IPS-18a (cell line): ENCODE data around the gene LTB4R2.
A peak's percentile ranks its signal among the peaks of the same experiment; 100 is the strongest.

ENCODE experiments used
- H3K27ac ChIP-seq: one replicate; pipeline ENCODE4 v1.5.1; 2013; ENCODE audit warnings: low read length
- H3K27me3 ChIP-seq: one replicate; pipeline ENCODE4 v1.6.1; 2013; ENCODE audit warnings: mild to moderate bottlenecking, low read length; ENCODE audit not compliant: control insufficient read depth, insufficient read depth
- H3K36me3 ChIP-seq: one replicate; pipeline ENCODE4 v1.6.1; 2013; ENCODE audit warnings: low read depth, low read length; ENCODE audit not compliant: control insufficient read depth
- H3K4me1 ChIP-seq: one replicate; pipeline ENCODE4 v1.6.1; 2013; ENCODE audit warnings: low read depth, low read length; ENCODE audit not compliant: control insufficient read depth
- H3K4me3 ChIP-seq: one replicate; pipeline ENCODE4 v1.5.1; 2013; ENCODE audit warnings: low read length
- H3K9ac ChIP-seq: one replicate; pipeline ENCODE4 v1.6.1; 2013; ENCODE audit warnings: mild to moderate bottlenecking, low read length, moderate library complexity
- H3K9me3 ChIP-seq: one replicate; pipeline ENCODE4 v1.6.1; 2013; ENCODE audit warnings: low read depth, low read length; ENCODE audit not compliant: control insufficient read depth

The LTB4R2 gene

GRCh38 chr14:24329736-24330135 lies 19.8 kb downstream of the LTB4R2 start:
- Histone ChIP-seq H3K27ac (no peak overlapping the region), H3K4me1 (peaks cover 3% of the 10 kb centered on the region), H3K36me3 (no peaks in the 10 kb centered on the region), H3K4me3 (no peak overlapping the region), H3K9ac (no peak overlapping the region), H3K9me3 (no peaks in the 10 kb centered on the region), H3K27me3 (peaks cover 59% of the 10 kb centered on the region)

DNA sequence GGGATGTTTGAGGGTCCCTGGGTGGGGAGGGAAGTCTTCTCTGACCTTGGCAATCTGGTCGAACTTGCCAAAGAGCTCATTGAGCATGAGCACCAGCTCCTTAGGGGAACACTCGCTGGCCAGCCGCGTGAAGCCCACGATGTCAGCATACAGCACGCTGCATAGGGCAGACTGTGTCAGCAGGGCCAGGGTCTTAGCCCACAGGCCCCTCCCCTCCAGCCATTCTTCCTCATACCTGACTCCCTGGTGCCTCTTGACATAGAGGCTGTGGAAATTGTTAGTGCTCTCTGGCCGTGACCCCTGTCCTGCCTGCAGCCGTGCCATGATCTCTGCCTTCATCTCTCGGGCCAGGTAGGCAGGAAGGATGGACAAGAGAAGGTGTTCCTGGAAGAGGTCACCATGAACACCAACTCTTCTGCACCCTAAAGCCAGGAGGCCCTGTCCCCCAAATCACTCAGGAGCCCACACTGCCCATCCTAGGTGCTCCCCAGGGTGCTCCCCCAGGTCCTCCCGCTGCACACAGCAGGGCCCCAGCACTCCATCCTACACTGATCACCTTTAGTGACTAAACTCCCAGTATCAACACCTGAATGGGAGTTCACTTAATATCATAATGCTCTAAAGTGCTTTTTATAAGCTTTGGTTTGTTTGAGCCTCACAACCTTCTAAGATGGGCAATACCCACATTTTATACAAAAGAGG lies 21.2 kb downstream of the LTB4R2 start:
- Histone ChIP-seq H3K4me3 (no peak overlapping the region), H3K27me3 (peaks cover 73% of the 10 kb centered on the region), H3K27ac (no peak overlapping the region), H3K36me3 (no peaks in the 10 kb centered on the region), H3K4me1 (peaks cover 3% of the 10 kb centered on the region), H3K9ac (no peak overlapping the region), H3K9me3 (no peaks in the 10 kb centered on the region)

- Histone ChIP-seq H3K27me3 (peaks cover 80% of the 10 kb centered on the region), H3K4me3 (peak overlapping the region; percentile 48), H3K9me3 (no peaks in the 10 kb centered on the region)
Observed at GRCh38 chr14:24331731-24332267, 21.9 kb downstream of the LTB4R2 start.

GRCh38 chr14:24332268-24332993 lies 22.5 kb downstream of the LTB4R2 start:
- Histone ChIP-seq H3K4me3 (peak overlapping the region; percentile 48), H3K36me3 (no peaks in the 10 kb centered on the region), H3K27ac (no peak overlapping the region), H3K4me1 (peaks cover 3% of the 10 kb centered on the region), H3K9me3 (no peaks in the 10 kb centered on the region), H3K9ac (no peak overlapping the region), H3K27me3 (peaks cover 86% of the 10 kb centered on the region)

More at GRCh38 chr14:24331731-24332267, 21.9 kb downstream of the LTB4R2 start:
- Histone ChIP-seq H3K9ac (no peak overlapping the region), H3K27ac (no peak overlapping the region), H3K36me3 (no peaks in the 10 kb centered on the region), H3K4me1 (peaks cover 3% of the 10 kb centered on the region)

- peak within 1 kb of the TSS; percentile 64 for H3K4me3 ChIP-seq
- H3K9me3 ChIP-seq, result no peaks in the 10 kb centered on the region
- H3K4me1 ChIP-seq, result peaks cover 3% of the 10 kb centered on the region
- H3K27me3 ChIP-seq, result peaks cover 100% of the 10 kb centered on the region
- H3K27ac ChIP-seq, result no peak within 1 kb of the TSS
- H3K36me3 ChIP-seq, result no peaks in the 10 kb centered on the region
- H3K9ac ChIP-seq, result no peak within 1 kb of the TSS
Observed at GRCh38 chr14:24334431-24335291, 24.7 kb downstream of the LTB4R2 start, which contains the start of gene ADCY4. TSS of gene ADCY4 (minus strand) at chr14:24335071. CDS start at chr14:24334652, 419 bp downstream.

- H3K27me3 ChIP-seq, result peaks cover 100% of the 10 kb centered on the region
- no peak overlapping the region for H3K9ac ChIP-seq
- H3K4me1 ChIP-seq, result peaks cover 3% of the 10 kb centered on the region
- no peak overlapping the region for H3K27ac ChIP-seq
- H3K36me3 ChIP-seq, result no peaks in the 10 kb centered on the region
- H3K4me3 ChIP-seq, result peak overlapping the region; percentile 64
- H3K9me3 ChIP-seq, result no peaks in the 10 kb centered on the region
Observed at GRCh38 chr14:24335461-24336171, 25.7 kb downstream of the LTB4R2 start.

GRCh38 chr14:24337144-24337823 lies 27.3 kb downstream of the LTB4R2 start:
- Histone ChIP-seq H3K9ac (no peak overlapping the region), H3K4me3 (no peak overlapping the region), H3K36me3 (no peaks in the 10 kb centered on the region), H3K4me1 (peaks cover 3% of the 10 kb centered on the region), H3K27ac (no peak overlapping the region), H3K9me3 (no peaks in the 10 kb centered on the region), H3K27me3 (peaks cover 98% of the 10 kb centered on the region)

DNA sequence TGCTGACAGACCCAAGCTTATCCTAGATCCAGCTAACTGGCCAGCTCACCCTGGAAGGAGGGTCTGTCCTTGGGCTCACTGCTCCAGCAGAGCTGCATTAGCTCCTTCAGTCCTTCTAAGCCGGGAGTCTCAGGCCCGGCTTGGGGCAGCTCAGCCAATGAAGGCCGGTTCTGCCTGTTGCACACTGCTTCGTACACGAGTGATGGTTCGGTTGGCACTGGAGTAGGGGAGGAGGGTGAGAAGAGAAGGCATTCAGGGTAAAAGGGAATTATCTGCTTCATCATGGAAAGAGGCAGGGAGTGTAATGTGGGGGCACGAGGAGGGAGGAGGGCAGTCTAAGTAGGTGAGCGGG lies 27.9 kb downstream of the LTB4R2 start:
- H3K9ac ChIP-seq, result no peak overlapping the region
- H3K36me3 ChIP-seq, result no peaks in the 10 kb centered on the region
- H3K27me3 ChIP-seq, result peaks cover 97% of the 10 kb centered on the region
- H3K9me3 ChIP-seq, result no peaks in the 10 kb centered on the region
- H3K4me3 ChIP-seq, result no peak overlapping the region
- H3K27ac ChIP-seq, result no peak overlapping the region
- H3K4me1 ChIP-seq, result peaks cover 3% of the 10 kb centered on the region

- H3K36me3 ChIP-seq, result no peaks in the 10 kb centered on the region
- H3K9me3 ChIP-seq, result no peaks in the 10 kb centered on the region
- no peak overlapping the region for H3K9ac ChIP-seq
- H3K4me3 ChIP-seq, result peak overlapping the region; percentile 70
- H3K4me1 ChIP-seq, result peaks cover 2% of the 10 kb centered on the region
- peaks cover 93% of the 10 kb centered on the region for H3K27me3 ChIP-seq
- H3K27ac ChIP-seq, result no peak overlapping the region
Observed at GRCh38 chr14:24338843-24339242, 28.9 kb downstream of the LTB4R2 start.

DNA sequence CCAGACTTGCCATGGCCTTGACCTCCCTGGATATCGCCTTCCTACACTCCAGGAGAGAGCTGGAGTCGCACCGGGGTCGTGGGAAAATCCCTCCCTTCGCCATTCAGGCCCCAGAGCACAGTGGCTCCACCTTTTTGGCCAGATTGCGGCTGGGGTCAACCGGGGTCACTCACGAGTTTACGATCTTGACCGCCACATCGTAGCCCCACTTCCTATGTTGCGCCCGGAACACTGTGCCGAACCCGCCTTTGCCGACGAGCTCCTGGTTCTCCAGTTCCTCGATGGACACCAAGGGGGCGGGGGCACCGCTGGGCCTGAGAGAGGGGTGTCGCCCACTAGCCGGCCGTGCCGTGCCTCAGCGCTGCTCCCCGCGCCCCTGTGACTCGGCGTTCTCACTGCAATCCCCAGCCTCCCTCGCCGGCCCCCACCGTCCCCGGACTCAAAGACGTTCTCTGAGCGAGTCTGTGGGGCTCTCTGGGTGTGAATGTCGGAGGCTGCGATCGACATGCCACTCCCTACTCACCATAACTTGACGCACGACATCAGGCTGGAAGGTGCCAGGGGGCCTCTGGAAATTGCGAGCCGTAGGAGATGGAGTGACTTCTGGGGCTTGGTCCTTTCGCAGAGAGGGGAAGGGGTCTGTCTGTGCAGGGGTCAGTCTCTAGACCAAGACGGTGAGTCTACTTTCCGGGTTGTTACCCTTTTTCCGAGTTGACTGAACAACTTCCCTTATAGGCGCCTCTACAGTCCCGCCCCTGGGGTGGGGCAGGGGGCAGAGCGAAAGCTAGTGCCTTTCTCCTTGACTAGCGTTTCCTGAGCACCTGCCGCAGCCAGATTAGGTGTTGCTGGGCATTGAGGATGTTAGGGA lies 29.6 kb downstream of the LTB4R2 start, which contains the start of gene RIPK3:
TSS of gene RIPK3 (minus strand) at position 708 of the 868 bp plus-strand sequence. CDS start at position 543, 165 bp downstream.
- Histone ChIP-seq H3K27me3 (peaks cover 91% of the 10 kb centered on the region), H3K4me3 (peak within 1 kb of the TSS; percentile 70), H3K4me1 (no peaks in the 10 kb centered on the region), H3K36me3 (no peaks in the 10 kb centered on the region), H3K27ac (no peak within 1 kb of the TSS), H3K9ac (no peak within 1 kb of the TSS), H3K9me3 (no peaks in the 10 kb centered on the region)
